ENCODE measurements around the gene EIF5A2. TPM values are rescaled to one million over a fixed set of nuclear protein-coding genes. Genes with fewer than 3 reads are reported as not detected.

EIF5A2 gene
- total RNA-seq, 1 experiment from 2014 or later, result 72.0 TPM

- ChIA-PET POLR2A (interaction anchor here (0.6 to 0.7 kb wide), 2 partner anchors 343 to 495 kb away, joined by 3 to 4 read pairs; no protein-coding TSS in a partner anchor), CTCF (no interaction called here)
- TF ChIP-seq REST (IDR thresholded peaks at IDR 0.05; ENCODE audit: insufficient read depth in 1 of 2, low read depth in 2 of 2, low read length in 1 of 2) (no peak), SIN3A (IDR thresholded peaks at IDR 0.05; ENCODE audit: borderline replicate concordance, insufficient read depth, low read depth, low read length) (no peak), CTCF (IDR thresholded peaks at IDR 0.05) (no peak), POLR2AphosphoS5 (IDR thresholded peaks at IDR 0.05; ENCODE audit: low read depth, low read length) (no peak)
- H3K27me3 ChIP-seq (ENCODE audit: control insufficient read depth, insufficient read depth, low read length), result peaks cover 12% of the 10 kb centered on the region
- H3K9me3 ChIP-seq (ENCODE audit: control insufficient read depth, insufficient read depth, low read depth, low read length), result no peaks in the 10 kb centered on the region
- in situ Hi-C loops (cut with HindIII; ENCODE audit: low pct_unique_long_range_greater_than_20kb, low sequenced_read_pairs), result no loop called here
- ATAC-seq, result no peak
- no peaks in the 10 kb centered on the region for H3K36me3 ChIP-seq (ENCODE audit: control insufficient read depth, insufficient read depth, low read length)
- intact Hi-C loops (cut with micrococcal nuclease; ENCODE audit: unreplicated experiment), result no loop called here
- no peak overlapping the region for H3K27ac ChIP-seq (ENCODE audit: low read length)
- H3K4me3 ChIP-seq (ENCODE audit: low read depth in 2 of 2, low read length in 2 of 2), result no peak overlapping the region
- DNase-seq (ENCODE audit: low read depth, low spot score), result no peak
- BruUV-seq (replicated peaks), result no TSS peak
- no peaks in the 10 kb centered on the region for H3K4me1 ChIP-seq (ENCODE audit: control insufficient read depth, insufficient read depth, low read length)
Measured at GRCh38 chr3:170839518-170840100, 68.8 kb downstream of the EIF5A2 start.

Other genes with a start within 250 kb of the EIF5A2 start
- 35.2 TPM for gene RPL22L1, start 38.4 kb downstream of the EIF5A2 start, total RNA-seq (2021; ENCODE audit: unreplicated experiment)
- 0.13 TPM for gene SLC2A2, start 118.1 kb upstream of the EIF5A2 start, total RNA-seq (2021; ENCODE audit: unreplicated experiment)